ENCODE measurements around the gene TFB1M.
"Not testable (repeated sequence)": the region's sequence is repeated elsewhere in the genome, so short reads cannot be mapped to it uniquely, and the experiment has no call there.

Gene TFB1M

GRCh38 chr6:155297669-155298068 lies 16.6 kb downstream of the TFB1M start:
- no peak for DNase-seq

DNA sequence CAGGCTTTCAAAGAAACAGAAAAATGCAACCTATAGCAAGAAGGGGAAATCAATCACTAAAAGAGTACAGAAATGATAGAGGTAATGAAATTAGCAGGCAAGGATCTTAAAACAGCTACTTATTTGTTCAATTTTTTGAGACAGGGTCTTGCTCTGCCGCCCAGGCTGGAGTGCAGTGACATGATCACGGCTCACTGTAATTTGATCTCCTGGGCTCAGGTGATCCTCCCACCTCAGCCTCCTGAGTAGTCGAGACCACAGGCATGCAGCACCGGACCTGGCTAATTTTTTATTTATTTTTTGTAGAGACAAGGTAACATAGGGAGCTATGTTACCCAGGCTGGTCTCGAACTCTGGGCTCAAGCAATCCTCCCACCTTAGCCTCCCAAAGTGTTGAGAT lies 21.6 kb downstream of the TFB1M start:
- DNase-seq = no peak

DNA sequence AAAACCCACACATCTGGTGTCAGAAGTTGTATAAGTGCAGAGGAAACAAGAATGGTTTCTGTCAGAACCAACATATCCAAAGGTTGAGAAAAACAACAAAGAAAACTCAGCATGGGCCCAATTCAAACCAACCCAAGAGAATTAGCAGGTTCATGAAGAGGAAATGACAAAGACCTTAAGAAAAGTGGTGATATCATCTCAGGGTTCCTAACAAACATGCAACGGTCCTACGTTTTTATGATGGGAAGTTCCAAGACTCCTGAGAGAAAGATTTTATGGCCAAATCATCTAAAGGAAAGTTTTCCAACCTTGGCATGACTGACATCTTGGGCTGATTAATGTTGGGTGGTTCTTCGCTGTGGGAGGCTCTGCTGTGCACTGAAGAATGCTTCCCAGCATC lies 23.0 kb downstream of the TFB1M start:
- DNase-seq = no peak

DNA sequence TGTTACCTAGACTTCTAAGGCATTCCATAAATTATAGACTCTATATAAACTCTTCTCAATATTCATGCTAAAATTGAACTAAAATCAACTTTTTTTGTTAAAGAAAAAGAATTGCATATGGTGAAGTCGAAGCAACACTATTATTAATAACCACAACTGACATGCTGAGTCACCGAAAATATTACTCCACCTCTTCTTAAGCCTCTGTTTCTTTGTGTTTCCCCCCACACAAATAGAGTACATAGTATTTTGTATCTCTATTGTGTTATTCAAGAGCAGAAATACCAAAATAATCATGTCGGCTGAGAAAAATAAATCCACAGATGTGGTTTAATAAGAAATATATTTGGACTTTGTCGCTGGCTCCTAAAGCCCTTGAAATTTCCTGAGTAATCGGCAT lies 23.8 kb downstream of the TFB1M start:
- DNase-seq = no peak

DNA sequence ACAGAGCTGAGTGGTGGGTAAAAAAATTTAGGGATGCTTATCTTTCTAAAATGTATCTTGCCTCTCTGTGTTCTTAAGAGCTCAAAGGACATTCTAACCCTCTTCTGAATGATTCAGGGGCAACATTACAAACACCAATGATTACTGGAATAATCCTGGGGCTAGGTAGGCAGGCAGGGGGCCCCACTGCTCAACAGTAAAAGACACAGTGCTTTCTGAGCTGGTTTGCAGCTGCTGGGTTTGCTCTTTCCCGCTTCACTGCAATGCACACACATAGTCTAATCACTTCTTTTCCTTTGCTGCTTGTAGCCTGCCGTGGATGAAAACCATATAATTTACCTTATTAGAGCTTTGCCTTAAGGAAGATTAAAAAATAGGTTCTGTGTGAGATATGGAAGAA lies 26.5 kb downstream of the TFB1M start:
- DNase-seq = no peak

GRCh38 chr6:155284775-155285174 lies 29.5 kb downstream of the TFB1M start:
- DNase-seq = no peak

GRCh38 chr6:155278319-155279049 lies 35.8 kb downstream of the TFB1M start:
- DNase-seq = no peak

DNA sequence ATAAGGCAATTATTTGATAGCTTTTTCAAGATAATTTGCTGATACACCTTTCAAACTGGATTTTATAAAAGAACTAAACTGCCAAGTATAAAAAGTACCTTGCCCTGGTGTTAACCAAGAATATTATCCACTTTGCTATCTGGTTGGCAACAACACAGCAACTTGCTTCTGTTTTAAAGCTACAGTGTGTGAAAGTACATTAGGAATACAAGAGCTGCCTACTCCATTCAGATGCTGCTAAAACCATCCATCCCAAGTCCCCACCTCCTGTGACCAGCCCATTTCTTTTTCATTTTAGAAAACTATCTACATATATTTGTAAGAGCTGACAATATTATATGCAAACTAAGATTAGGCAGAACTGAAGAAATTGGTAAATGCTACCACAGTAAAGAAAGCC lies 37.6 kb downstream of the TFB1M start:
- no peak for DNase-seq

DNA sequence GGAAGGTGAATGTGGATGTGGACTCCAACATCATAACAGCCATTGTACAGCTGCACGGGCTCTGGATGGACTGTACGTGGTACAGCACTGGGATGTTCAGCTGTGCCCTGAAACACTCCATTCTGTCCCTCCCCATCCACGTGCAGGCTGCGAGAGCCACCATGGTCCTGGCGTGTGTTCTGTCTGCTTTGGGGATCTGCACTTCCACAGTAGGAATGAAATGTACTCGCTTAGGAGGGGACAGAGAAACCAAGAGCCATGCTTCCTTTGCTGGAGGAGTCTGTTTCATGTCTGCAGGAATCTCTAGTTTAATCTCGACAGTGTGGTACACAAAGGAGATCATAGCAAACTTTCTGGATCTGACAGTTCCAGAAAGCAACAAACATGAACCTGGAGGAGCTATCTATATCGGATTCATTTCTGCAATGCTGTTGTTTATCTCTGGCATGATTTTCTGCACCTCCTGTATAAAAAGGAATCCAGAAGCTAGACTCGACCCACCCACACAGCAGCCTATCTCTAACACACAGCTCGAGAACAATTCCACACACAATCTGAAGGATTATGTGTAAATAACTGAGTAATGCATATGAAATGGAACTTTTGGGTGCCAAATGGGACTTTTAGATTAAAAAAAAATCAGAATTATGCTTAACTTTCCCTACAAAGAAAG lies 38.3 kb downstream of the TFB1M start:
- DNase-seq = no peak

DNA sequence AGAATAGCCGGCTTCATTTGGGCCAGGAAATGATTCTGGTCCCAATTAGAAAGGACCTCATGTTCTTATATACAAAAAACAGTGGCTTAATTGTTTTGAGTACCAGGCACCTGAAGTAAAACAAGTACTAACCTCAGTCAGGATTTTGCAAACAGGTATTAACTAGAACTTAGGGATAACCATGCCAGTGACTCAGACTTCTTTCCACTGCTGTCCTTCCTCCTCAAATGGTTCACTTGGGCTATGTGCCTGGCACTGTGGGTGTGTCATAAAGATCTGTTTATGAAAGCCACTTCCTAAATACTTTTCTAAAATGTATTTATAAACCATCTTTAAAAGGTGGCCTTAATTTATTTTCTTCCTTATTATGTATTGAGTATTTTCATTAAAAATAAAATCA lies 39.8 kb downstream of the TFB1M start:
- DNase-seq = no peak

- DNase-seq = no peak
Measured at GRCh38 chr6:155274106-155274505, 40.2 kb downstream of the TFB1M start.

DNA sequence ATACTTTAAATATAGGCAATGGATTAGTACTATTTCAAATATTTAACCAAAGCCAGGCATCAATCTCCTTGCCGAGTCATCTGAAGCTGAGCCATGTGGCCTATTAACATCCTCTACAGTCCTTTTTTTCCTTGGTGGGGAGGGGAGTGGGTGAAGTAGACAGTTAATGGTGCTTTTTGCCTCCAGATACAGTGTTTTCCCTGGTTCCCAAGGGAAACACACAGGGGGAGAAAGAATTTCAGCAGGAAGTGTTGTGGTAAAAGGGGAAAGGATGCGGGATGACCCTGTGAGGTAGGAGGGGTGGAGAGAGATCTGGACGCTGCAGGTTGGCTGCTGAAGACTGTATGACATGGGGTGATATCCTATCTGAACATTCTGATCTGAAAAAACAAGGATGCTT lies 40.9 kb downstream of the TFB1M start:
- no peak for DNase-seq

- DNase-seq = no peak
Measured at GRCh38 chr6:155272353-155273232, 41.7 kb downstream of the TFB1M start.

DNA sequence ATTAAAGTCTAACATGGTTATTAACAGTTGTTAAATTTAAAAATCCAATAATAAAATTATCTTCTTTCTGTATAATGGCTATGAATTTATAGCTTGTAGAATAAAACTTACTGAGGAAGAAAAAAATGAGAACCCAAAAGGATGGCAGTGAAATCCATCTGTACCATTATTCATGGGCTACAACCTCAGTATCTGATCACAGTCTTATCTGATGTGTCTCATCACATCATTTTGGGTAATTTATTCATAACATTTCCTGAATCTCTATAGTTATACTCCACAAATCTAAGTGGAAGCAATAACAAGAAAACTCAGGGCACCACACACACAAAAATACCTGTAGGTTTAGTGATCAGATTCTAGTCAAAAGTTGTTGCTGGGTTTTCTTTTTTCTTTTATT lies 43.1 kb downstream of the TFB1M start:
- no peak for DNase-seq

DNA sequence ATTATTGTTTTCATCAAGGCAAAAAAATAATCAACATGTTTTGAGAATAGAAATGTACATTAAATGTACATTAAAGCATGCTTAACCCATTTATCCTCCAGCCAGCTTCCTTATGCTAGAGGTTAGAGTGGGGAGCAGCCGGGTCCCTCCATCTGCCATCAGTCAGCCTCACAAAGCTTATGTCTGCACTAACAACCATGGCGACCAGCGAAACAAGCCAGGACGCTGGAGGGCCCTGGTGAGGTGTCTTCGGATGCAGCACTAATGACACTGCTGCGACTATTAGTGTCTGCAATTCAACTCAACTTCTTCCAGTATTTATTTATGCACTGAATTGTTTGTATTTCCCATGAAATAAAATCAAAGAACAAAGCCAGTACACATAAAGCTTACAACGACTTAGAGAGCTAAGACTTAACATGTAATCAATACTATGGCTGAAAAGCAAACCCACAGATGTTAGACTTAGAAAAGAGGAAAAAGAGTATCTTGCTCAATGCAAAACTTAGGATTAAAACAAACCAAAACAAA lies 43.7 kb downstream of the TFB1M start:
- DNase-seq = no peak

DNA sequence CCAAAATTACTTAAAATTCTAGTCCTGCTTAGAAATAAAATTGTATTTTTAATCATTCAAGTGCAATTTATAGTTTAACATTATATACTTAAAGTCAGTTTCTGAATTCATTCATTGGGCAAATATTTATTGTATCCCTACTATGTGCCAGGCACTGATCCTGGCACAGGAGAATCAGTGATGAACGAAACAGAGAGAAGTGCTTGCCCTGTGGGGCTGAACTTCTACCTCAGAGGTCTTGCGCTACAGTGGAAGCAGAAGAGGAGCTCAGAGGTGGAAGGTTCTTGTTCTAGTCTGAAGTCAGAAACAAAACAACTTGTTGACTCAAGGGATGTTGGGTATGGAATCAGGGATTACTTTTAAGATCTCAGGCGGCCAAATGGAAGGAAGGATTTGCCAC lies 44.5 kb downstream of the TFB1M start:
- DNase-seq = no peak

- not testable (repeated sequence) for DNase-seq
Measured at GRCh38 chr6:155268088-155268867, 46.0 kb downstream of the TFB1M start.

DNA sequence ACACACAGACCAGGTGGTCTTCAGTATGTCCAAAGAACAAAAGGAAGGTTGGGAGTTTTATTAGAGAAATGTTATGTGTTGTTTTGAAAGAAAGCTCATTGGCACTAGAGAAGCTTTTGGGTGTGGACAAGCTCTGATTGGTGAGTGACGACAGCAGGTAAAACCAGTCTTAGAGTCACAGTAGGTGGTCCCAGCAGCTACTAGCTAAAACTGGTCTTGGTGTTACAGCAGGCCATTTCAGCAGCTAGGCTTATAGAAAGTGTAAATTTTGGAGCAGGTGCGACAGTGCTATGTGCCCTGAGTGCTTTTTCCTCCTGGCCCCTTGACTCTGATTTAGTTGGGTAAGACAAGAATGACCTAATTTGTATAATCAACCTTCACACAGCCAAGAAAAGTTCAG lies 46.9 kb downstream of the TFB1M start:
- DNase-seq = no peak

GRCh38 chr6:155265843-155266535 lies 48.3 kb downstream of the TFB1M start:
- no peak for DNase-seq

- DNase-seq = no peak
Measured at GRCh38 chr6:155264693-155265320, 49.5 kb downstream of the TFB1M start.

- DNase-seq = no peak
Measured at GRCh38 chr6:155263373-155264063, 50.8 kb downstream of the TFB1M start, which contains the start of gene CLDN20. CLDN20 (plus strand) TSS chr6:155264013; CDS start chr6:155275720, 11,707 bp downstream.
